HG03064 (cell line): ENCODE measurements around the gene SPTBN1.

Source experiments
- ATAC-seq: cut with Tn5 transposase; IDR thresholded peaks from one replicate; pipeline ENCODE4 v1.9.1; 2021; ENCODE audit warnings: low read depth; ENCODE audit not compliant: unreplicated experiment

The SPTBN1 gene

DNA sequence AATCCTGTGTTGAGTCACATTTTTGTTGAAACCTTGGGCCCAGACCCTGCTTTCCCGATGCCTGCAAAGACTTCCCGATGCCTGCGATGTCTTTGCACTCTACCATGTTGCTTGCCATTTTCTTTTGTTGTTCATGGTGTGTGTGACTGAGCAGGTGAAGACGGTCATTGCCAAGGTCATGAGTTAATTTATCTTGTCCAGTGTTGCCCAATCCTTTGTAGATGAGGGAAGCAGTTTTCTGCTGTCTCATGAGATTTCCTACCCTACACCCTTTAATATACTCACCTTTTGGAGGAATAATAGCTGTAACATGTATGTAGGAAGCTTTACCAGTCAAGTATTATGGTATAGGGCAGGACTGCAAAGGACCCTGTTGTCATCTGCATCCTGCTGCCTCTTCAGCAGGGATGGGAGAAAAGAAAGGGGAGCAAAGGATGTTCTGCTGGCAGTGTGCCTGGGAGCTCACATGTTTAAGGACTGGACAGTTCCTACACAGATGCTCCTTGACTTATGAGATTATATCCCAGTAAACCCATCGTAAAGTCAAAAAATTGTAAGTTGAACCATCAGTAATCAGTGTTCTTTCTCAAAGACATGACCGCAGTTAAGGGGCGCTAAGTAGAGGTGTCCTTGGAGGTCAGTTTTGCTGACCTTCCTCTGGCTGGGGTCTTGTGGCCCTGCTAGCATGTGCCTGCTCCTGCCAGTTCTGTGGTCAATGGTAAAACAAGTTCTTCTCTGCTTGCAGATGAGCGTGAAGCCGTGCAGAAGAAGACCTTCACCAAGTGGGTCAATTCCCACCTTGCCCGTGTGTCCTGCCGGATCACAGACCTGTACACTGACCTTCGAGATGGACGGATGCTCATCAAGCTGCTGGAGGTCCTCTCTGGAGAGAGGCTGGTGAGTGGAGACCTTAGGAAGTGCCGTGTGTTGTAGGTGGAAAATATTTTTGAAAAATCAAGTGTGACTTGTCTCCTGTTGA, 142.5 kb downstream of the SPTBN1 start:
- ATAC-seq: no peak

DNA sequence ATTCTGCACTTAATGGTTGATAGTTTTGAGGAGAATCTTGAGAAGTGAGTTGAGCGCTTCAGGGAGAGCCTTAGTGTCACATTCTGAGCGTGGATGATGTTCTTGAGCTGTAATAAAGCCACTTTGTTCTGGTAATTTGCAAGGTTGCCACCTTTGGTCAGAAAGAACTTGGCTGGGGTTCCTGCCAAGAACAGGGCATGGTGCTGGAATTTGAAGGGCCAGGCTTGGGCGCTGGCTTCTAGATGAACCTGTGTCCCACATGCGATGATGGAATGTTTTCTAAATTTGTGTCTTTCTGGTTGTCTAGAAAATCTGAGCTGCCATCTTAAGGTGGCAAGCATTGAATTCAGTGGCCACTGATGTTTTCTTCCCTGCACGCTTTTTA, 143.2 kb downstream of the SPTBN1 start:
- ATAC-seq: no peak

DNA sequence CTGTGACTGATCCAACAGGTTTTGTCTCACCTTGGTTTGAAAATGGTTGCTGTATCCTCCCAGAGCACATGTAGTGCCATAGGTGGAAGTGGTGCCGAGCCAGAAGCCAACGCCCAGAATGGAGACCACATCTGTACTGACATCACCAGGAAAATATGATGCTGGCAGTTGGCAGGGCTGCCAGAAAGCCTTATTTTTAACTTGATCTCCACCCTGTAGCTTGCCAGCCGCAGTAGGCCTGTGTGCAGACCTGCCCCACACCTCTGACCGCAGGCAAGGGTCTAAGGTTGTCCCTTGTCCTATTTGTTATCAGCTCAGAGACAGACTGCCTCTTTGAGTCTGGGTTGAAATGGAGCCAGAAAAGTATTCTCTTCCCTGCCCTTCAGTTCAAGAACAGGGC, 143.8 kb downstream of the SPTBN1 start:
- no peak for ATAC-seq

DNA sequence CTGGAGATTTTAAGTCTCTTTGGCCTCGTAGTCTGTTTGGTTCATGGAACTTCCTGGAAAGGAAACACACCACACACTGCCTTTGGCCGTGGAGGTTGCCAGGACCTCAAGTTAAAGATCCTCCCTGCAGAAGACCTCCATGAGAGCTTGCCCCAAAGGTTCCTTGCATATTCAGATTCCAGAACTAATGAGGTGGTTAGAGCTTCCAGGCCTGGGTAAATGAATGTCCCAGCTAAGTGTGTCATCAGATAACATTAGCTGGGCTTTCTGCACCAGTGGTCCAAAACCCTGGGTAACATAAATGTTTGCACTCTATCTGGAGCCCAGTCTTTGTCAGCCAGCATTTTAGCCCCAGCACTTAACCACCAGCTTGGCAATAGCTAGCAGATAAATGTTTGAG, 145.2 kb downstream of the SPTBN1 start:
- no peak for ATAC-seq

DNA sequence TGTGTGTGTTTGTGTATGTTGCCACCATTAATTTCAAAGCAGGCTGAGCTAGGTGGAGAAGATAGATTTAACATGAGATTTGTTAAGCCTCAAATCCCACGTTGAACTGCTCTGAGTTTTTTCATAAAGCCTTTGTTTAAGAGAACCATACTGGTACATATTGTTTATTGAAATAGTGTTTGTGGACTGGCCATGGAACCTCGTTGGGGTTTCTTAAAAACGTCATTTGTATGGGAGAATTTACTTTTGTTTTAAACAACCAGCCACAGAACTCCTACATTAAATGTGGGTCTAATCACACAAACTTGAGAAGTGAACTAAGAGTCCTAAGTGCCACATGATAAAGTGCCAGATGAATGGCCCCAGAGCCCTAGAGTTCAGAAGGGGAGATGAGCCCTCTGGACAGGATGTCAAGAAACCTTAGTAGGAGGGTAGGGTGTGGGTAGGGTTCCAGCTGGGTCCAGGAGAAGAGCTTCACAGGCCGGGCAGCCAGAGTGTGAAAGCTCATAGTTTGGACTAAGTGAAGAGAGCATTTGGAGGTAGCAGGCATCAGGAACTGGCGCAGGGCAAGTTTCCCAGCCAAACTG, 146.7 kb downstream of the SPTBN1 start:
- ATAC-seq: no peak

DNA sequence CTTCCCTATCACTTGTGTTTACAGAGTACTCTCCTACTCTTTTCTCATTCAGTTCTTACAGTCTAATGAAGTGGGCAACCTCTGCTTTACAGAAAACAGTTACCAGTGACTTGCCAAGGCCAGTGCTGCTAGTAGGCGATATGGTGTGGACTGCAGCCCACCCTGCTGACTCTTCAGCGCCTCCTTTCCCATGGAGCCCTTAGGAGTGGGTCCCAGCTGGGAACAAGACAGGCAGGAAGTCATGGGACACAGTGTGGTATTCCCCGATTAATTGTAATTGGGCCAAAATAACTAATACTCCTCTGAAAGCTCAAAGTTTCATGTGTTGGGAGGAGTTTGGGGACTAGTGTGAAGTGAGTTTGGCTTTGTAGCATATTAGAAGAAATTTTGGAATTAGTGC, 147.2 kb downstream of the SPTBN1 start:
- ATAC-seq: no peak

DNA sequence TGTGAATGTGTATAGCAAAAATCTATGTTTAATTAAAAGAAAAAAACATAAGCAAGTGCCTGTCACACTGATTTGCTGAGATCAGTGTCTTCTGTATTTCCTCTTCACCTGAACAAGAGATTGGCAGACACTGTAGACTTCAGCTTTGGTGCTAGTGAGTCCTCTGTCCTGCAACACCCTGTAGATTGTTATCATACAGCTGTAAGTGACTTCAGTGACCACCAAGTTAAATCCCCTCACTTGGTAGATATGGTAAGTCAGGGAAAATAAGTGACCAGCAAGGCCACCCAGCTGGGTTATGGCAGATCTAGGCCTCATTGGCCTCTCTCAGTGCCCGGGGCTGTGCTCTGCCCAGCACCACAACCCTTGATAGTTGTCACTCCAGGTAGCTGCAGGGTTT, 147.7 kb downstream of the SPTBN1 start:
- ATAC-seq: no peak

DNA sequence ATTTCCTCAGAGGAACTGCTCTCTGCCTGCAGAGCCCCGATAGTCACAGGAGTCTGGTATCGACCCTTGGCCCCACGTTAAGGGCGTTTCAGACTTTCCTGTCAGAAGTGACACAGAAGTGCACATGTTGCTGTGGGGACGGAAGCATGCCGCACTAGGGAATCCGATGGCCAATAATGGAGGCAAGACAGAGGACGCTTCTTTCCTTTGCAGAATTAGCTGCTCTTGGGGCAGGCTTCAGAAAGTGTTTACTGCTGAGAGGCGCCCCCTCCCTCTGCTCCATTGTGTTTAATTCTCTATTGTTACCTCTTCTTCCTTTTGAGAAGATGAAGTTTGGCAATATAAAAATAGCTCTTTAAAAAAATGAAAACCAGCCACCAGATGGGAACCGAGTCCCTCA, 148.7 kb downstream of the SPTBN1 start:
- ATAC-seq: no peak

DNA sequence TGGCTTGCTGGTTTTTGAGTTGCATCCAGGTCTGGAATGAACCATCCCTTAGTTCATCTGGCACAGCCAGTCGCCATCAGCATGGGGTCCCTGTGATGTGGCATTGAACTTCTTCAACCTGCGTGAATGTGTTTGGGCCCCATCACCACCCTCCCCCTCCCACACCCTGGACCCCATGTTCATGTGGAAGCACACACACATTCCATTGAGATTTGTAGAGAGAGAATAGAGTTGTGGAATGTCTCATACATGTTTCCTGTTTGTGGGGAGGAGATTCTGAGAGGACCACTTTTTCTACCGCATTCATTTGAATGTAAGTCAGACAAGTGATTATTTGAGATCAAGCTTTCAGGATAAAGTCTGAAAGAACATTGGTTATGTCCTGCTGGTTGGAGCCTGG, 149.7 kb downstream of the SPTBN1 start:
- no peak for ATAC-seq

DNA sequence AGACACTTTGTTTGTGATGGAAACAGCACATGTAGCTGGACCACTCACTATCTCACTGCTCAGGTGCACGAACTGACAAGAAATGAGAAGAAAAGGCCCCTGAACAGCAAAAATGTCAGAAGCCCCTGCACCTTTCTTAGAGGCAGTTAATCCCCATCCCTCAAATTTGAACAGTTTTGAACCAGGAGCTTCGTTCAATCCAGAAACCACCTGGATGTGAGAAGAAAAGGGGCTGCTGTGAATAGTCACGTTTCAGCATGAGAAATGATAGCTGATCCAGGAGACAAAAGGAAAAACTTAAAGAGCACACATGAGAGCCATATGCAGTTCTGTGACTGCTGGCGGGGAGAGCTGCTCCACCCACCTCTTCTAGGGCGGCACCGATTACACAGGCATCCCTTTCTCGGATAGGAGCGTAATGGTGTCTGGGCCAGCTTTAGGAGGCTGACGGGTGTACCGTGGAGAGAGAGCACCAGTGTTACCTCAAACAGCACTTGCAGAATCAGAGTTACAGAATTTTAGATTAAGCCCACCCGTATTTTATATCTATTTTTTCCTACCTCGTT, 150.3 kb downstream of the SPTBN1 start:
- no peak for ATAC-seq

DNA sequence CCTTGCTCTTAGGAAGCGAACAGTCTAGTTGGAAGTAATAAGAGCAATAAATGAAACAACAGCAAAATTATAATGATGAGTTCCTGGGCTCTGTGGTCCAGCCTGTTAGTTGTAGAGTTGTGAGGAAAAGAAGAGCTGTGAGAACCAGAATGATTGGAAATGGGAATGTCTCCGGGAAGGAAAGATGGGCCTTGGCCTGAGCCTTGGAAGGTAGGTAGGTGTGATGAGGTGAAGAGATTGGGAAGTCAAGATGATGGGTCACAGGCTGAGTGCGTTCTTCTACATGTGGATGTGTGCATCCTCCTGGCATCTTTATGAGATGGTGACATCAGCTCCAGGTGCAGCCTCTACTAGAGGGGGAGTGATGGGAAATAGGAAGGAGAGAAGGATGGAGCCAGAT, 152.1 kb downstream of the SPTBN1 start:
- no peak for ATAC-seq

DNA sequence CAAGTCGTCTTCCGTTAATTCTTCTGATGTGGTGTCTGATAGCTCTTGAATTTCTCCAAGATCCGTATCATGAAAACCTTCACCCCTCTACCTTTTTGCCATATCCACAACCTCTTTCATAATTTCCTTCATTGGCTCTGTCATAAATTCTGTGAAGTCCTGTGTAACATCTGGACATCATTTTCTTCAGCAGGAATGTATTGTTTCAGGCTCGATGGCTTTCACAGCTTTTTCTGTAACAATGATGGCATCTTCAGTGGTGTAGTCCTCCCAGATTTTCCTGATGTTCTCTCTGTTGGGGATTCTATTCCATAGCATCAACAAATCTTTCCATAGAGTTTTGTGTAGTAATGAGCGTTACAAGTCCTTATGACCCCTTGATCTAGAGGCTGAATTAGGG, 153.1 kb downstream of the SPTBN1 start:
- ATAC-seq: no peak

DNA sequence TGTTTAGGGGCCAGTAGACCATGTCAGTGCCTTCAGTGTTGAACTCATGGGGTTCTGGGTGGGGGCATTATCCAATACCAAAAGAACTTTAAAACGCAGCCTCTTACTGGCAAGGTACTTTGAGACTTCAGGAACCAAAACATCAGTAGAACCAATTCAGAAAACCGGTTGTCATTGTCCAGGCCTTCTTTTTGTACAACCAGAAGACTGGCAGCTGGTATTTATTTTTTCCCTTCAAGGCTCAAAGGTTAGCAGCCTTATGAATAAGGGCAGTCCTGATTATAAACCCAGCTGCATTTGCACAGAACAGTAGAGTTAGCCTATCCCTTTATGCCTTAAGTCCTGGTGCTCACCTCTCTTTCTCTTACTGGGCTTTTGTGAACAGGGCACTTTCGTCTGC, 153.5 kb downstream of the SPTBN1 start:
- no peak for ATAC-seq

DNA sequence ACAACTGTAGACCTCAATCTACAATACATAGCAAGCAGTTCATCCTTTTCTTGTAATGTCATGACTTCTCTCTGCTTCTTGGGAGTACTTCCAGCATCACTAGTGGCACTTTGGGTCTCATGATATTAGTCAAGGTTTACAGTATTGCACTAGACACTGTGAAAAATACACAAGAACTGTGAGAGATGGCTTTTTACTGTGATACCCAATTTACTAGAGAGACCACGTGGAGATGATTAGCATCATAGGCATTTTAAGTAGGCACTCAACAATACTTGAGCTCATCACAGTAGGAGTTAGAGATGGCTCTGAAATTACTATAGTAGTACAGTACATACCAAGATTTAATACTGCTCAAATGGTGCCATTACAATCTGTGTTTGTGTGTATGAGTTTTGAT, 154.6 kb downstream of the SPTBN1 start:
- ATAC-seq: no peak

DNA sequence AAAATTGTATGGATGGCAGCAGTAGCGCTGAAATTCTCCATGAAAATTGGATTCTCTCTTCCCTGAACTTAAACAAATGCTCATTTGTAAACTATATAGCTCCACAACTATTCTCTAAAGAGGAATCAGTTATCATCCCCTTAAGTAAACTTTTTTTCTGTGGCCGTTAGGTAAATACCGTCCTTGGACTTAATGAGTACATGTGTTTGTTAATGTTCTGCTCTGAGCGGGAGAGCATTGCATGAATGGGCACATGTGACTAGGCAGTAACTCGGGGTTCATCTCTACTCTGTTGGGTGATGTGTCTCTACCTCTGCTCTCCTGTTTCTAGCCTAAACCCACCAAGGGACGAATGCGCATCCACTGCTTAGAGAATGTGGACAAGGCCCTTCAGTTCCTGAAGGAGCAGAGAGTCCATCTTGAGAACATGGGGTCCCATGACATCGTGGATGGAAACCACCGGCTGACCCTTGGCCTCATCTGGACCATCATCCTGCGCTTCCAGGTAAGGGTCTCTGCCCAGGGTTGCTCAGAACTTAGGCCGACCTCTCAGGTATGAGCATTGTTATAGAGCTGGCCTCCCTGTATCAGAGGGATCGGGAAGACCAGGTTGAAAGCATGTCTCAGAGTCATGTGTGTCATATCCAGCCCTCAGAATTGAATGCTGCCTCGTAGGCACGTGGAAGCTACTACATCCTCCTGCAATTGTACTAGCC, 155.9 kb downstream of the SPTBN1 start:
- no peak for ATAC-seq

DNA sequence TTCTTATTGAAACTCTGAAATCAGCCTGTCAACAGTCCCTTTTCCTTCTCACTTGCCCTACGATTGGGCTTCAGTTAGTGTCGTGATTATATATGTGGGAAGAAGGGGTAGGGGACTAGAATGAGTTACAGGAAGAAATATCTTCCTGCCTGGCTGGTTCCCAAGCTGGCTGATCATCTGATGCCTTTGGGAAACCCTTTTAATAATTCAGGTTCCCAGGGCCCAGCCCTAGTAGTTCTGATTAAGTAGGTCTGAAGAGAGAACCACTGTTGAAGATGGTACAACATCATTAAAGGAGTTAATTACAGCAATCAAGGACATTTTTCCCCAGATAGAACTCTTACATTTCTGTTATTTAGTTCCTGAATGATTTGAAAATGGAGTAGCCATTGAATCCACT, 157.3 kb downstream of the SPTBN1 start:
- ATAC-seq: no peak

DNA sequence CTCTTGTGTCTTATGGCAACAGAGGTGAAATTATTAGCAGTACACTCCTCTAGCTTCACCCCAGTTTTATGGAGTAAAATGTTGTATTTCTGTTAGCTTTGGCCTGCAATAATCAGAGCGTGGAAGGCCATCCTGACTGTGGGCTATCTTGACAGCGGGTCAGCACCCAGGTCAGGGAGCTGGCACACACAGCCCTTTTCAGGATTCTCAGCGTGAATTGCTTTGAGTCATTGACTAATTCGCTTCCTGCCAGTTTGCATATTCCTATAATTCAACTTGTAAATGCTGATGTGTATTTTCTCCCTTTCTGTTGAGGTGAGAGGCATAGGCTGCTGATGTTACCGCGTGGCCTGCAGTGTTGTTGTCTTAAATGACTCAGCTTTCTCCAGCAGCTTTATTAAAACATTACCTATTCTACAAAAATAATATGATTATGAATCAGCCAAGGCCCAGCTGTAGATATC, 157.7 kb downstream of the SPTBN1 start:
- ATAC-seq: no peak

DNA sequence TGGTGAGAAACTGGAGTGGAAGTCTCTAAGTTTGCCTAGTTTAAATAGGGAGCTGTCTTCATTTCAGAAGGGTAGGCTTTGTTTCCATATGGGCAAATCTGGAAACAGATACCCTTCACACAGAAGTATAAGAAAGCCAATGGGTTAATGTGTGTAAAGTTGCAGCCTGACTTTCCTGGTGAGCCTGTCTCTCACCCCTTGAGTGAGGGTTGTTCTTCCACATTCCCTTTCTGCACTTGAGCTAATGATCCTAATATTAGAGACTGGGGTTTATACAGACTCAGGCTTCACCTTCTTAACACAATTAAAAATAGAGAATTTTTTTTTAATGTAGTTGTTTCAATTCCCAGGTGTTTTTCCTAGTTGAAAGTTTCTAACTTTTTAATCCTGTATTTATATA, 158.7 kb downstream of the SPTBN1 start:
- ATAC-seq: no peak

DNA sequence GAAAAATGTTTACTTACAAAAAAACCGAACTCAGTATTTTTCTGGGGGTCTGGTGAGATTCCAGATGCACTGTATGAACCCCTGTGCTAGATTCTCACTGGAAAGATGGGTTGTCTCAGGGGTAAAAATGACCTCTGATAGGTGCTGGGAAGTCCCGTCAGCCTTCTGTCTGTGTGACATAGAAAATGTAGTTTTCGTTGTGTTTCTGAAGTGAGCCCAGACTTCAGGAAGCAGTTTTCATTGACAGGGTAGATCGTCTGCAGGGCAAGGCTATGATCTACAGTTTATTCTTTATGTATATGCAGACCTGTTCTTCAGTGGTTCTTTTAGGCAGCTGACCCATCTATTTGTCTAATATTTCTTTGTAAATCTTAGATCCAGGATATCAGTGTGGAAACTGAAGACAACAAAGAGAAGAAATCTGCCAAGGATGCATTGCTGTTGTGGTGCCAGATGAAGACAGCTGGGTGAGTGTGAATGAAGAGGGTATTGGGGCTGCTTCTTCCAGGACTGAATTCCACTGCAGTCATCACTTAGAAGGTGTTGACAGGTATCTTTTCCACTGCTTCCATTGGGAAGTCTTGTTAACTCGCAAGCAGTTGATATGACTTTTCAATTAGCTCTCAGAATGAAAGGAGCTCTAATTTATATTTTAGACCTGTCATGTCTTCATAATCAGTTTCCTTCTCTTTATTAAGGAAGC, 159.9 kb downstream of the SPTBN1 start:
- ATAC-seq: no peak

DNA sequence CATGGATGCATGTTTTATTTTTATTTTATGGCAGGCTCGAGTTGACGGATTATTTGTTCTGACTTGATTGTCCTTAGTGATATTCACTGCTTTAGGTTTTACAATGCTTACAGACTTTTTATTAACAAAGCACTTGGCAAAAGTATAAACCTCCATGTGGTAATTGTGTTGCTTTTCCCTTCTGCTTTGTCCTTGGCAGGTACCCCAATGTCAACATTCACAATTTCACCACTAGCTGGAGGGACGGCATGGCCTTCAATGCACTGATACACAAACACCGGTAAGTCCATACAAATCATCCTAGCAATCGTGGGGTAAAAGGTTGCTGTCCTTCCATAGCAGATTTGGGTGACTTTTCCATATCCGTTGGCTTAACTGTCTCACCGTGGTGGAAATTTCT, 161.3 kb downstream of the SPTBN1 start:
- ATAC-seq: no peak
